ENCODE results near the gene GLI1. TPM values are rescaled to one million over a fixed set of nuclear protein-coding genes. Genes with fewer than 3 reads are reported as not detected.
"Not testable (repeated sequence)": the region's sequence is repeated elsewhere in the genome, so short reads cannot be mapped to it uniquely, and the experiment has no call there.

Gene GLI1
- total RNA-seq, 1 donor from 2014 or later, result 5.2 TPM

DNA sequence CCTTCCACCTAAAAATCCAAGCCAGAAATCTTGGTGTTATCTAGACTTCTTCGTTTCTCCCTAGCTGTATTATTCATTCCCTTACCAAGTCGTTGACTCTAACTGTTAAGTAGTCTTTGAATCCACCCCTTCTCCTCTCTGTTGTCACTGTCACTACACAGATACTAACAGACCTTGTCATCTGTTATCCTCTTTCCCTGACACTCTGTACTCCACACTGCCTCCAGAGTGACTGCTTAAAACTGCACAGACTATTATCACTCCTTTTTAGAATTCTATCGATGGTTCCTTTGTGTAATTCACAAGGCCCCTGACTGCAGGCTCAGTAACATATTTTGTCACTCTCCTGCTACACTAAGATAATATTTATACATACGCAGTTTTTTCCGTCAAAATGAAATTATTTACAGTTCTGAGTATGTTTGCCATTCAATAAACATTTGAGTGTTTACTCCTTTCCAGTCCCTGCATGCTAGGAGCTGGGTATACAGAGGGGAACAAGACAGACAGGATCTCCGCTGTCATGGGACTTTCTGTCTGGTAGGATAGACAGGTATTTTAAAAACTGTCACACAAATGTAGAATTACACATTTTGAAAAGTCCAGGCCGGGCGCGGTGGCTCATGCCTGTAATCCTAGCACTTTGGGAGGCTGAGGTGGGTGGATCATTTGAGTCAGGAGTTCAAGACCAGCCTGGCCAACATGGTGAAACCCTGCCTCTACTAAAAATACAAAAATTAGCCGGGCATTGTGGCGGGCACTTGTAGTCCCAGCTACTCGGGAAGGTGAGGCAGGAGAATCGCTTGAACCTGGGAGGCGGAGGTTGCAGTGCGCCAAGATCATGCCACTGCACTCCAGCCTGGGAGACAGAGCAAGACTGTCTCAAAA, 32.1 kb downstream of the GLI1 start:
- Histone ChIP-seq H3K9me3 (ENCODE audit: control insufficient read depth in 3 of 3, low read length in 3 of 3) (no peaks in the 10 kb centered on the region), H3K9ac (ENCODE audit: low read depth in 1 of 3, low read length in 3 of 3) (no peak overlapping the region), H3K36me3 (ENCODE audit: control insufficient read depth in 3 of 3, insufficient read depth in 3 of 3, low read length in 3 of 3) (peaks cover 25 to 35% (median 30%) of the 10 kb centered on the region in 3 donors), H3K4me3 (ENCODE audit: low read length in 3 of 3) (no peak overlapping the region), H3K27me3 (ENCODE audit: control insufficient read depth in 3 of 3, insufficient read depth in 3 of 3, low read length in 3 of 3) (no peaks in the 10 kb centered on the region), H3K27ac (ENCODE audit: low read depth, low read length) (no peak overlapping the region), H3K4me1 (ENCODE audit: control insufficient read depth in 3 of 3, insufficient read depth in 3 of 3, low read length in 3 of 3) (peaks cover 11 to 16% (median 13%) of the 10 kb centered on the region in 3 donors)

GRCh38 chr12:57495051-57495701, 35.6 kb downstream of the GLI1 start:
- H3K36me3 ChIP-seq (ENCODE audit: control insufficient read depth in 3 of 3, insufficient read depth in 3 of 3, low read length in 3 of 3), result peaks cover 24 to 46% (median 36%) of the 10 kb centered on the region in 3 donors
- H3K9me3 ChIP-seq (ENCODE audit: control insufficient read depth in 3 of 3, low read length in 3 of 3); H3K4me3 ChIP-seq (ENCODE audit: low read length in 3 of 3); H3K9ac ChIP-seq (ENCODE audit: low read depth in 1 of 3, low read length in 3 of 3); H3K27ac ChIP-seq (ENCODE audit: low read depth, low read length); H3K27me3 ChIP-seq (ENCODE audit: control insufficient read depth in 3 of 3, insufficient read depth in 3 of 3, low read length in 3 of 3); H3K4me1 ChIP-seq (ENCODE audit: control insufficient read depth in 3 of 3, insufficient read depth in 3 of 3, low read length in 3 of 3): not testable (repeated sequence)

- Histone ChIP-seq H3K4me3 (ENCODE audit: low read length in 3 of 3) (no peak overlapping the region), H3K27me3 (ENCODE audit: control insufficient read depth in 3 of 3, insufficient read depth in 3 of 3, low read length in 3 of 3) (no peaks in the 10 kb centered on the region), H3K36me3 (ENCODE audit: control insufficient read depth in 3 of 3, insufficient read depth in 3 of 3, low read length in 3 of 3) (peaks cover 22 to 46% (median 37%) of the 10 kb centered on the region in 3 donors), H3K27ac (ENCODE audit: low read depth, low read length) (no peak overlapping the region), H3K9me3 (ENCODE audit: control insufficient read depth in 3 of 3, low read length in 3 of 3) (no peaks in the 10 kb centered on the region), H3K9ac (ENCODE audit: low read depth in 1 of 3, low read length in 3 of 3) (no peak overlapping the region), H3K4me1 (ENCODE audit: control insufficient read depth in 3 of 3, insufficient read depth in 3 of 3, low read length in 3 of 3) (no peaks in the 10 kb centered on the region)
Measured at GRCh38 chr12:57496822-57497221, 37.2 kb downstream of the GLI1 start.

DNA sequence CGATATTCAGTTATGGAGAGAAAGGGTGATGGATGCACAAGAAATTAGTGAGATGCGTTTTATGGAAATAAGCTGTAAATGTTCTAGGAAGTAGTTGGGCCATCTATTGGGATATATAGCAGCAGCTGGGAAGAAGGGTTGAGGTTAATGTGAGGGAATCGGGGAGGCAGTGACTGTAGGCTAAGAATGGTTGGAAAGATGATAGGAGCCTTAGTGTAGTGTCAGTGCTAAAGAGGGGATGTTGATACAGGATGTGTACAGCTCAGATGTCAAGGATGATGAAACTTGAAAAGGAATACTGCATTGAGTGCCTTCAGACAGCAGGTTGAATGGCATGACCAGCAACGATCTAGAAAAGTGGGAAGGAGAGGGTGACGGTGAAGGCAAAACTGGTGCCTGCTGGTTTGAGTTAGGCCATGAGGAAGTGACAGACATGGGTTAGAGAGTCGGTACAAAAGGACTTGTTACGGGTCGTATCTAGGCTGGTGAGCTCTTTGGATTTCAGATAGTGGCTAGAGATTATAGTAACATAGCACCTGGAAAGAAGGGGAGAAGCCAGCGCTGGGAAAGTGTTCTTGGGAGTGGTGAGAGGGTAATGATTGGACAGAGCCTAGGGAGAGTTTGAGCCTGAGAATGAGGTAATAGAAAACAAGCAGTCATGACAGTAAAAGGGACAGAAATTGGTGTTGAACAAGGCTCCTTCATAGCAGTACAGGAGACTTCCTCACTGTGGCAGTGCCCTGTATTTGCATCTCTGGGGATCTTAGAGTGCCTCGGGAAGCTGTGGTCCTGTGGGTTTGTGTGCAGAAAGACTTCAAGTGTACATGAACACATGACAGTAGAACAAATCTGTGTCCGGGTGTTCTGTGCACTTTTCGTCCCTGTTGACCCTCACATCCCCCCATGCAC, 37.9 kb downstream of the GLI1 start:
- Histone ChIP-seq H3K9ac (ENCODE audit: low read depth in 1 of 3, low read length in 3 of 3) (no peak overlapping the region), H3K4me1 (ENCODE audit: control insufficient read depth in 3 of 3, insufficient read depth in 3 of 3, low read length in 3 of 3) (no peaks in the 10 kb centered on the region), H3K36me3 (ENCODE audit: control insufficient read depth in 3 of 3, insufficient read depth in 3 of 3, low read length in 3 of 3) (peaks cover 28 to 49% (median 41%) of the 10 kb centered on the region in 3 donors), H3K9me3 (ENCODE audit: control insufficient read depth in 3 of 3, low read length in 3 of 3) (no peaks in the 10 kb centered on the region), H3K27ac (ENCODE audit: low read depth, low read length) (no peak overlapping the region), H3K27me3 (ENCODE audit: control insufficient read depth in 3 of 3, insufficient read depth in 3 of 3, low read length in 3 of 3) (no peaks in the 10 kb centered on the region), H3K4me3 (ENCODE audit: low read length in 3 of 3) (no peak overlapping the region)

- Histone ChIP-seq H3K4me3 (ENCODE audit: low read length in 3 of 3) (no peak overlapping the region), H3K4me1 (ENCODE audit: control insufficient read depth in 3 of 3, insufficient read depth in 3 of 3, low read length in 3 of 3) (no peaks in the 10 kb centered on the region), H3K27ac (ENCODE audit: low read depth, low read length) (no peak overlapping the region), H3K9me3 (ENCODE audit: control insufficient read depth in 3 of 3, low read length in 3 of 3) (no peaks in the 10 kb centered on the region), H3K27me3 (ENCODE audit: control insufficient read depth in 3 of 3, insufficient read depth in 3 of 3, low read length in 3 of 3) (no peaks in the 10 kb centered on the region), H3K36me3 (ENCODE audit: control insufficient read depth in 3 of 3, insufficient read depth in 3 of 3, low read length in 3 of 3) (peaks cover 28 to 43% (median 37%) of the 10 kb centered on the region in 3 donors), H3K9ac (ENCODE audit: low read depth in 1 of 3, low read length in 3 of 3) (no peak overlapping the region)
Measured at GRCh38 chr12:57498132-57498502, 38.5 kb downstream of the GLI1 start.

GRCh38 chr12:57498571-57498970, 39.0 kb downstream of the GLI1 start:
- Histone ChIP-seq H3K4me1 (ENCODE audit: control insufficient read depth in 3 of 3, insufficient read depth in 3 of 3, low read length in 3 of 3) (no peaks in the 10 kb centered on the region), H3K4me3 (ENCODE audit: low read length in 3 of 3) (no peak overlapping the region), H3K27me3 (ENCODE audit: control insufficient read depth in 3 of 3, insufficient read depth in 3 of 3, low read length in 3 of 3) (no peaks in the 10 kb centered on the region), H3K9ac (ENCODE audit: low read depth in 1 of 3, low read length in 3 of 3) (no peak overlapping the region), H3K9me3 (ENCODE audit: control insufficient read depth in 3 of 3, low read length in 3 of 3) (no peaks in the 10 kb centered on the region), H3K36me3 (ENCODE audit: control insufficient read depth in 3 of 3, insufficient read depth in 3 of 3, low read length in 3 of 3) (peaks cover 28 to 43% (median 37%) of the 10 kb centered on the region in 3 donors), H3K27ac (ENCODE audit: low read depth, low read length) (no peak overlapping the region)

DNA sequence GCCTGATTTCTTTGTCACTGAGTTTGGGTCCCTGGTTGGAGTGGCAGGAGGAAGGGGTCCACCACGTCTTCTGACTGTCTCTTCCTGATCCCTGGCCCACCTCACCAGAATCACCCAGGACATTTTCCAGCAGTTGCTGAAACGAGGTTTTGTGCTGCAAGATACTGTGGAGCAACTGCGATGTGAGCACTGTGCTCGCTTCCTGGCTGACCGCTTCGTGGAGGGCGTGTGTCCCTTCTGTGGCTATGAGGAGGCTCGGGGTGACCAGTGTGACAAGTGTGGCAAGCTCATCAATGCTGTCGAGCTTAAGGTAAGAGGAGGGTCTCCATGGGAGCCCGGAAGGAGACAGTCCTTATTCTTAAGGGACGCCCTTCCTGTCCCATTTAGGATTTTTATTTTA, 40.6 kb downstream of the GLI1 start:
- Histone ChIP-seq H3K4me3 (ENCODE audit: low read length in 3 of 3) (no peak overlapping the region), H3K9me3 (ENCODE audit: control insufficient read depth in 3 of 3, low read length in 3 of 3) (no peaks in the 10 kb centered on the region), H3K27me3 (ENCODE audit: control insufficient read depth in 3 of 3, insufficient read depth in 3 of 3, low read length in 3 of 3) (no peaks in the 10 kb centered on the region), H3K27ac (ENCODE audit: low read depth, low read length) (no peak overlapping the region), H3K36me3 (ENCODE audit: control insufficient read depth in 3 of 3, insufficient read depth in 3 of 3, low read length in 3 of 3) (peaks cover 37 to 56% (median 52%) of the 10 kb centered on the region in 3 donors), H3K9ac (ENCODE audit: low read depth in 1 of 3, low read length in 3 of 3) (no peak overlapping the region), H3K4me1 (ENCODE audit: control insufficient read depth in 3 of 3, insufficient read depth in 3 of 3, low read length in 3 of 3) (no peaks in the 10 kb centered on the region)

DNA sequence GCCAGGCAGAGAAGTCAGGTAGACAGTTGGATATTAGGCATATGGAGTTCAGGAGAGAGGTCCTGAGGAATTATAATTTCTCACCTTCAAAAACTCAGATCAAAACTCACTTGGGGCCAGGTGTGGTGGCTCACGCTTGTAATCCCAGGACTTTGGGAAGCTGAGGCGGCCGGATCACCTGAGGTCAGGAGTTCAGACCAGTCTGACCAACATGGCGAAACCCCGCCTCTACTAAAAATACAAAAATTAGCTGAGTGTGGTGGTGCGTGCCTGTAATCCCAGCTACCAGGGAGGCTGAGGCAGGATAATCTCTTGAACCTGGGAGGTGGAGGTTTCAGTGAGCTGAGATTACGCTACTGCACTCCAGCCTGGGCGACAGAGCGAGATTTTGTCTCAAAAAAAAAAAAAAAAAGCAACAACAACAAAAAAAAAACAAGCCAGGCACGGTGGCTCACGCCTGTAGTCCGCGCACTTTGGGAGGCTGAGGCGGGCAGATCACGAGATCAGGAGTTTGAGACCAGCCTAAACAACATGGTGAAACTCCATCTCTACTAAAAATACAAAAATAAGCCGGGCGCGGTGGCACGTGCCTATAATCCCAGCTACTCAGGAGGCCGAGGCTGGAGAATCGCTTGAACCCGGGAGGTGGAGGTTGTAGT, 42.9 kb downstream of the GLI1 start:
- not testable (repeated sequence) for H3K27ac ChIP-seq (ENCODE audit: low read depth, low read length); H3K9me3 ChIP-seq (ENCODE audit: control insufficient read depth in 3 of 3, low read length in 3 of 3); H3K27me3 ChIP-seq (ENCODE audit: control insufficient read depth in 3 of 3, insufficient read depth in 3 of 3, low read length in 3 of 3); H3K4me3 ChIP-seq (ENCODE audit: low read length in 3 of 3); H3K4me1 ChIP-seq (ENCODE audit: control insufficient read depth in 3 of 3, insufficient read depth in 3 of 3, low read length in 3 of 3); H3K9ac ChIP-seq (ENCODE audit: low read depth in 1 of 3, low read length in 3 of 3)
- peaks cover 43 to 65% (median 57%) of the 10 kb centered on the region in 3 donors for H3K36me3 ChIP-seq (ENCODE audit: control insufficient read depth in 3 of 3, insufficient read depth in 3 of 3, low read length in 3 of 3)

- not testable (repeated sequence) for H3K9ac ChIP-seq (ENCODE audit: low read depth in 1 of 3, low read length in 3 of 3); H3K4me3 ChIP-seq (ENCODE audit: low read length in 3 of 3); H3K27me3 ChIP-seq (ENCODE audit: control insufficient read depth in 3 of 3, insufficient read depth in 3 of 3, low read length in 3 of 3); H3K4me1 ChIP-seq (ENCODE audit: control insufficient read depth in 3 of 3, insufficient read depth in 3 of 3, low read length in 3 of 3); H3K9me3 ChIP-seq (ENCODE audit: control insufficient read depth in 3 of 3, low read length in 3 of 3); H3K27ac ChIP-seq (ENCODE audit: low read depth, low read length)
- H3K36me3 ChIP-seq (ENCODE audit: control insufficient read depth in 3 of 3, insufficient read depth in 3 of 3, low read length in 3 of 3), result peaks cover 27 to 39% (median 33%) of the 10 kb centered on the region in 3 donors
Measured at GRCh38 chr12:57506541-57506940, 47.0 kb downstream of the GLI1 start.

Data from skeletal muscle tissue (tissue), 4 donors.